NCI-H128 (cell line): ENCODE measurements around the gene SMCO1.
"Not testable (repeated sequence)": the region's sequence is repeated elsewhere in the genome, so short reads cannot be mapped to it uniquely, and the experiment has no call there.

ENCODE experiments used
- DNase-seq: peaks from one replicate; lab custom pipeline; 2025; ENCODE audit not compliant: unreplicated experiment; lab: John Stamatoyannopoulos, UW

The SMCO1 gene, protein sequence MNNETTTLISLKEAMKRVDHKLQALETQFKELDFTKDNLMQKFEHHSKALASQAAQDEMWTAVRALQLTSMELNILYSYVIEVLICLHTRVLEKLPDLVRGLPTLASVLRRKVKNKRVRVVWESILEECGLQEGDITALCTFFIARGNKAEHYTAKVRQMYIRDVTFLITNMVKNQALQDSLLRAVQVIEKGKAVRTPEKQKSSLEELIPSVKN

DNA sequence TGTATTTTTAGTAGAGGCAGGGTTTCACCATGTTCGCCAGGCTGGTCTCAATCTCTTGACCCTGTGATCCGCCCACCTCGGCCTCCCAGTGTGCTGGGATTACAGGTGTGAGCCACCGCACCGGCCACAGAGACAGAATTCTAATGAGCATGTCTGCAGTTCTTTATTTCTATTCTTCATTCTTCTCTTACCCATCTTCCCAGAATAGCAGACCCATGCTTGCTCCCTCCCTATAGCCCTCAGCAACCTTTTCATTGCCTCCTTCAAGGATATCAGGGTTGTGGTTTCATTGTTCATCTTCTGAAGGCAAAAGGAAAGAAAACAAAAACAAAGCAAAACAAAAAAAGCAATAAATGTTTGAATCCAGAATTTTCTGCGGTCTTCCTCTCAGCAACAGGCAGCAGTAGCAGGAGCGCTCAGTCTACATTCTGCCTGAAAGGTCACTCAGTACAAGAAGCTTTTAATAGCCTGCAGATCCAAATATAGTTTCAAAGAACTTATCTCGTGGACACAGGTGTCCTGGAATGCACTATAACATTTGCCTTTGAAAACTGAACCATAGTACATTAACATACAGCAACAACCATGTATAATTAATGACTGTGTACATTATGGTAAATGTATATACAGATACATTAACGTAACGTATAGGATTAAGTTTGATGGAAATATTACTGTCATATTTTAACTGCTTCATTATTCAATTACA lies at the start of gene SMCO1:
Gene SMCO1 (minus strand): TSS at position 434 of the 709 bp plus-strand sequence. CDS start 137 bp downstream, at position 297.
- no peak for DNase-seq

DNA sequence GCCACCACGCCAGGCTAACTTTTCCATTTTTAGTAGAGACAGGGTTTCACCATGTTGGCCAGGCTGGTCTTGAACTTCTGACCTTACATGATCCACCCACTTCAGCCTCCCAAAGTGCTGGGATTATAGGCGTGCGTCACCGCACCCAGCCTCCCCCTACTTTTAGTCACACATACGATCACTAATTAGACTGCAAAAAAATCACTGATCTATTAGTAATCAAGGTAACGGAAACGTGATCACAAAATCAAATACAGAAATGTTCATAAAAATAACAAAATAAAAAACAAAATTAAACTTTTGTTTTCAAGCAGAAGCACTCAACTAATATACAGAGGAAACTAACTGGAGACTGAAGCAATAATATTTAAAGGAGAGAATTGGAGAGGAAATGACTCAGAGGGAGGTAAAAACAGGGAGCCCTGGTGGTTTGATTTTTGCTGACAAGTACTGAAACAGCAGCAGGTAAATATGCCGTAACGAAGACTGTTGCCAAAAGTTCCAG lies 48.6 kb upstream of the SMCO1 start:
- no peak for DNase-seq

DNA sequence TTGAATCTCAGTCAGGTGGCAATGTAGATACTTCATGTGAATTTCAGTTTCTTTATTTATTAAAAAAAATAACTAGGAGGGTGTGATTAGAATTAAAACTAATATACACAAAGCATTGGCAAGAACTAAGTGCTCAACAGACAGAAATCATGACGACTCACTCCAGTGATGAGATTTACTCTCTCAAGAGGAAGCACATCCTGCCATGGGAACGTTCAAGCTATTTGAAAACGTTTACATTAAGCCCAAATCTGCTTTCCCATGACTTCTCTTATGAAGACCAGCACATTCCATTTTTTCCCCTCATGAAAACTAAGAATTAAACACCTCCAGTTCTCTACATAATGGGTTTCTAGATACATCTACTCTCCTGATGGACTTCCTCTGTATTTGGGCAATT lies 44.7 kb upstream of the SMCO1 start:
- no peak for DNase-seq

DNA sequence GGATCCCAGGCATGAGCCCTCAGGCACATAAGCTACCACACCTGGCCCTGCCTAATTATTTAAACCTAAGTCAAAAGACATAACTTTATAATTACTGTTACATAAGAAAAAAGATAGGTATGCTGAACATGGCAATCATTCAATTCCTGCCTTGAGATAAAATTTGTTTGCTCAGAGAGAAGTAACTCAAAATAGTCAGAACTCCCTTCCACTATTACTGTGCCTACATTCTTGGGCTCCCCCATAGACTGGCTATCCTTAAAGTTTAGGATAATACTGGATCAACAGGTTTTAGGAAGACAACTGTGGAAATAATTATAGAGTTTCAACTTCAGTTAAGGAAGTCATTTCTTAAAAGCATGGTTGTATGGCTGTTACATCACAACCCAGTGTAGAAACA lies 43.3 kb upstream of the SMCO1 start:
- DNase-seq: no peak

DNA sequence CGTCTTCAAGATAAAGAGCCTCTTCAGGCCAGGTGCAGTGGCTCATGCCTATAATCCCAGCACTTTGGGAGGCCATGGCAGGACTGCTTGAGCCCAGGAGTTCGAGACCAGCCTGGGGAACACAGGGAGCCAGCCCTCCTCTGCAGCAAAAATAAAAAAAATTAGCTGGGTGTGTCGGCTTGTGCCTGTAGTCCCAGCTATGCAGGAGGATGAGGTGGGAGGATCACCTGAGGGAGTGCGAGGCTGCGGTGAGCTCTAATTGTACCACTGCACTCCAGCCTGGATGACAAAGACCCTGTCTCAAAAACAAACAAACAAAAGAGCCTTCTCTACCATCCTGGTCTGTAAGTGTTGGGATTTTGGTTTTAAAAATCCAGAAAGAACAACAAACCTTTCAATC lies 42.1 kb upstream of the SMCO1 start:
- DNase-seq: no peak

DNA sequence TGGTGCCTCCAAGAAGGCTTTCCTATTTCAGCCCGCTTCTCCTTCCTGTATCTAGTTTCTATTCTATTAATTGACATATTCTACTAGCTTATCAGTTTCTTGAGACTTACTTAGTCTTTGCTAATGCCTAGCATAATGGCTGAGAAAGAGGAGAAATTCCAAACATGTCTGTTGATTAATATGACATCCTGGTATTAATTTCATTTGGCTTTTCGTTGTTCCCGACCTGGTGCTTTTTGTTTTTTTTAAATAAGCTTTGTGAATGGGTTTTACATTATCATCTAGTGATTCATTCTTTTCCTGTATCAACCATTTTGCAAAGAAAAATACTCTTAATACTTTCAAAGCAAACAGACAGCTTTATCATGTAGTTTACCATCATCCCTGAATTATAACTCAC lies 40.1 kb upstream of the SMCO1 start:
- DNase-seq: no peak

DNA sequence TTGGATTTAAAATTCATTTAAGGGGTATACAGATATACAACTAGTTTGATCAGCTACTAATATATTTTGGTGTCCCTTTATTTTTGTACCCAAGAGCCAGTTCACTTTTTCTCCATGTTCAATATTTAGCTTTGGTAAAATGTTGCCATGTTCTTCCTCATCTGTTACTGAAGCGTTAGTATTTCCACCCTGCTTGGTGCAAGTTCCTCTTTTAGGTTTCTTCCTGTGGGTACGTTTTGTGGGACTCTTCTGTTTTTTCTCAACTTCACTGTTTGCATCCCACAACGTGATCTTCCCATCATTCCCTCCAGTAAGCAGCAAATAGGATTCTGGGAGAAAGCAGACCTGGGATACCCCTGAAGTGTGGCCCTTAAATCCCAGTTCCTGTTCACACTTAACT lies 39.1 kb upstream of the SMCO1 start:
- DNase-seq: no peak

DNA sequence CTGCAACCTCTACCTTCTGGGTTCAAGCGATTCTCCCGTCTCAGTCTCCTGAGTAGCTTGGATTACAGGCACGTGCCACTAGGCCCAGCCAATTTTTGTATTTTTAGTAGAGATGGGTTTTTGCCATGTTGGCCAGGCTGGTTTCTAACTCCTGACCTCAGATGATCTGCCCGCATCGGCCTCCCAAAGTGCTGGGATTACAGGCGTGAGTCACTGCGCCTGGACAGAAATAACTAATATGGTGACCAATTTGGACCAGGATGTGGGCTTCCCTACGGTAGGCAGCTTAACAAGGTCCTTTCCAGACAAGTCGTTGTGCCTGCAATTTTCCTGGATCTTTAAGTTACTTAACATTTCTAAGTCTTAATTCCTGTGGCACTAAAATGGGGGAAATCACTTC lies 38.4 kb upstream of the SMCO1 start:
- no peak for DNase-seq

DNA sequence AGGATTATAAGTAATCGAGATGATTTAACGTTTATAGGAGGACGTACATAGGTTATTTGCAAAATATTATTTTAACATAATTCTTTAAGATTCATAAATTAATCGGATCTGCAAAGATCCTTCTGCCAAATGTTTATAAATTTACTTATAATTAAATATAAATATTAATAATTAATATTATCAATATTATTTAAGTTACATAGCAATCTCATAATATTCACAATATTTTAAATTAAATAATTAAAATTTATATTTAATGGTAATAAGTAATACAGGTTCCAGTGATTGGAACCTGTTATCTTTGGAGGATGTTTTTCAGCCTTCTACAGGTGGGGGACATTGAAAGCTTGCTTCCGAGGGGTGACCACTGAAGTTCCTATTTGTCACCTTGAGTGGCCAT lies 37.1 kb upstream of the SMCO1 start:
- DNase-seq: no peak

DNA sequence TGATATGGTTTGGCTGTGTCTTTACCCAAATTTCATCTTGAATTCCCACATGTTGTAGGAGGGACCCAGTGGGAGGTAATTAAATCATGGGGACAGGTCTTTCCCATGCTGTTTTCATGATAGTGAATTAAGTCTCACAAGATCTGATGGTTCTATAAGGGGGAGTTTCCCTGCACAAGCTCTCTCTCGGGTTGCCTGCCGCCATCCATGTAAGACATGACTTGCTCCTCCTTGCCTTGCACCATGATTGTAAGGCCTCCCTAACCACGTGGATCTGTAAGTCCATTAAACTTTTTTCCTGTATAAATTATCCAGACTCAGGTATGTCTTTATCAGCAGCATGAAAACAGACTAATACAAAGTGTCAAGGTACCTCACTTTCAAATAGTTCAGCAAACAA lies 35.0 kb upstream of the SMCO1 start:
- DNase-seq: not testable (repeated sequence)

DNA sequence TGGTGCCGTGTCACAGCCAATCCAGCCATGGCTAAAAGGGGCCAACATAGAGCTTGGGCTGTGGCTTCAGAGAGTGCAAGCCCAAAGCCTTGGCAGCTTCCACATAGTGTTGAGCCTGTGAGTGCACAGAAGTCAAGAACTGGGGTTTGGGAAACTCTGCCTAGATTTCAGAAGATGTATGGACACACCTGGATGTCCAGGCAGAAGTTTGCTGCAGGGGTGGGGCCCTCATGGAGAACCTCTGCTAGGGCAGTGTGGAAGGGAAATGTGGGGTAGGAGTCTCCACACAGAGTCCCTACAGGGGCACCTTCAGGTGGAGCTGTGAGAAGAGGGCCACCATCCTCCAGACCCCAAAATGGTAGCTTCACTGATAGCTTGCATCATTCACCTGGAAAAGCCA lies 34.2 kb upstream of the SMCO1 start:
- DNase-seq: not testable (repeated sequence)

DNA sequence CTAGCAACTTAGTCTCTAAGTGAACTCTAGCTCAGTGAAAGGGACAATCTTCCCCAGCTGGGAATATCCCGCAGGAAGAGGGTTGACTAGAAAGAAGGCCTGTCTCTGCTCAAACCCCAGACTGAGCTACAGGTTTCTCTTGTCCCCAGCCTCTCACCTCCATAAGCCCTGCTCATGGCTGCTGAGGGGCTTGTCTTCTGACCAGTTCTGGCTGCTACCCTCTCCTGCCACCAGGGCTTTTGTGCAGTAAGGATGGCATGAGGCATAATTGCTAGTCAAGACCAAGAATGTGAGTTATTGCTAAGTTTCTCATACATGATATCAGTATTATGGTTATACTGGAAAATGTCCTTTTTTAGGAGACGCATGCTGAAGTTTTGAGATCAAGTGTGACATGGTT lies 31.9 kb upstream of the SMCO1 start:
- no peak for DNase-seq

DNA sequence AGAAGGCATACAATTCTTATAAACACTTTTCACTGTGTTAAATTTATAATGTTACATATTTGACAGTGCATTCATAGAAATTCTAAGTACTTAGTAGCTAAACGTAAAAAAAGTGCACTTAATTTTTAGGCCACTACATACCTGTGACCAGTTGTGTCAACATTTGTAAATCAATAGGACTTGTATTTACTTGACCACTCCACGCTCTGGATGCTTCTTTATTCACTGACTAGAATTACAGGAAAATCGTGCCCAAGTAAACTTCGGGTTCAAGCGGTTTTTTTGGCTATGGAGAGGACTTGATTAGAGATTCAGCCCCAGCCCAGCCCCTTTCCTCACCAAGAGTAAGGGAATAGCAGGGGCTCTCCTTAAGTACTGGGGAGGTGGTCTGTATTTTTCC lies 31.4 kb upstream of the SMCO1 start:
- DNase-seq: no peak

DNA sequence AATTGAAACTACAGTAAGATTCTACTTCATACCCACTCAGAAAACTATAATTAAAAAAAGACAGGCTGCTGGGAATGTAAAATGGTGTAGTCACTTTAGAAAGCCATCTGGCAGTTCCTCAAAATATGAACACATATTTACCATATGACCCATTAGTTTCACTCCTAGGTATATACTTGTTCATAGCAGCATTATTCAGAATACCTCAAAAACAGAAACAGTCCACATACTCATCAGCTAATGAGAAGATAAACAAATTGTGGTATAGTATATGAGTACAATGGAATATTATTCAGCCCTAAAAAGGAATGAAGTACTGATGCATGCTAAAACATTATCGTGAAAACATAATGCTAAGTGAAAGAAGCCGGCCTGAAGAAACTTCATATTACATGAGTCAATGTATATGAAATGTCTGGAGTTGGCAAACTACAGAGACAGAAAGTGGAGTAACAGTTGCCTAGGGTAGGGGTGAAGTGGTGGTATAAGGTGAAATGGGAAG lies 29.4 kb upstream of the SMCO1 start:
- no peak for DNase-seq

DNA sequence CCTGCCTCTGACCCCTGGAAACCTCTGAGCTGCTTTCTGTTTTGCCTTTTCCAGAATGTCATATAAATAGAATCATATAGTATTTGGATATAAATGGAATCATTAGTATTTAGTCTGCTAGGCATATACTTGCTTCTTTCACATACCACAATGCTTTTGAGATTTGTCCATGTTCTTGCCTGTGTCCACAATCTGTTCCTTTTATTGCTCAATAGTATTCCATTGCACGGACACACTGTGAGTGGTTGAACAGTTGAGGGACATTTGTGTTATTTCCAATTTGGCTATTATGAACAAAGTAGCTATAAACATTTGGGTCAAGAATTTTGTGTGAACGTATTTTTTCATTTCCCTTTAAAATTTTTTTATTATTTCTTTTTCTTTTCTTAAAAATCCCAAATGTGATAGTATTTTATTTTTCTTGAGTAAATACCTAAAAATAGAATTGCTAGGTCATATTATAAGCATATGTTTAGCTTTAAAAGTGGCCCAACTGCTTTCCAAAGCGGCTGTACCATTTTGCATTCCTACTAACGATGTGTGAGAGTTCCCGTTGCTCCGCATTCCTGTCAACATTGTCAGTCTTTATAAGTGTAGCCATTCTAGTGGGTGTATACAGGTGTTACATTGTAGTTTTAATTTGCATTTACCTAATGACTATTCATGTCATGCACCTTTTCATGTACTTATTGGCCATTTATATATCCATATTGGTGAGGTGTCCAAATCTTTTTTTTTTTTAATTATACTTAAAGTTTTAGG lies 26.7 kb upstream of the SMCO1 start:
- DNase-seq: no peak

DNA sequence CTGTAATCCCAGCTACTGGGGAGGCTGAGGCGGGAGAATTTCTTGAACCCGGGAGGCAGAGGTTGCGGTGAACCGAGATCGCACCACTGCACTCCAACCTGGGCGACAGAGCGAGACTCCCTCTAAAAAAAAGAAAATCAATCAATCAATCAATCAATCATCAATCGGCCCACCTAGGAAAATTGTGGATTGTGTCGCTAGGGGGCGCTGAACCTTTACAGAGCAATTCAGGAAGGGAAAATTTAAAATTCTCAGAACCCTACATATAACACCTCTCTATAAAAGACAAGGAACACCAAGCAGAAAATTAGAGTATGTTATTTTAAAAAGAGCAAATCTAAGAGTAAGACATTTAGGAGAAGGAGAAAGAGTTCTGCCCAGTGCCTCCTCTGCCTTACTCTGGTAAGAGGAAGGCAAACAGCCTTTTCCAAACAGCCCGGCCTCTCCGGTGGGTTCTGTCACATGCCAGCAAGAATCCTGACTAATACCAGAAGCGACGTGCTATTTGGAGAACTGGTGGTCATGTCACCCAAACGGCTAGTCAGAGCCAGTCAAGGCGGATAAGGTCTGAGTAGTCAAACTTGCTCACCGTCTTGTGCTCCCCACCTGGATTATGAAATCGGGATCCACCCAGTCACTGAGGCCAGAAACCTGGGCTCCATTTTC lies 22.3 kb upstream of the SMCO1 start:
- no peak for DNase-seq

DNA sequence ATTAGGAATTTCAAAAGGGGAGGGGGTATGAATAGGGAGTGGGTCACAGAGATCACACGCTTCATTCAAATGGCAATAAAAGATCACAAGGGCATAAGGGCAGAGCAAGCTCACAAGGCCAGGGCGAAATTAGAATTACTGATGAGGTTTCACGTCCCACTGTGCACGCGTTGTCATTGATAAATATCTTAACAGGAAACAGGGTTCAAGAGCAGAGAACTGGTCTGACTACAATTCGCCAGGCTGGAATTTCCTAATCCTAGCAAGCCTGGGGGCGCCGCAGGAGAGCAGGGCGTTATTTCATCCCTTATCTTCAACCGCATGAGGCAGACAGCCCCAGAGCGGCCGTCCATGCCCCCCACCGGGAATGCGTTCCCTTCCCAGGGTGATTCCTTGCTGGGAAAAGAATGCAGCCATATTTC lies 18.1 kb upstream of the SMCO1 start:
- no peak for DNase-seq

DNA sequence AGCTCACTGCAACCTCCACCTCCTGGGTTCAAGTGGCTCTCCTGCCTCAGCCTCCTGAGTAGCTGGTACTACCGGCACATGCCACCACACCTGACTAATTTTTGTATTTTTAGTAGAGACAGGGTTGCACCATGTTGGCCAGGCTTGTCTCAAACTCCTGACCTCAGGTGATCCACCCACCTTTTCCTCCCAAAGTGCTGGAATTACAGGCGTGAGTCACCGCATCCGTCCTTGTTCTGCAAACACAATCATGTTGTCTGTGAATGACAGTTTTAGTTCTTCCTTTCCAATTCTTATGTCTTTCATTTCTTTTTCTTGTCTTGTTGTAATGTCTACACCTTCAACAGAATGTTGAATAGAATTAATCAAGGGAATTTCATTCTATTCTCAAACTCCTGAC lies 16.3 kb upstream of the SMCO1 start:
- no peak for DNase-seq

DNA sequence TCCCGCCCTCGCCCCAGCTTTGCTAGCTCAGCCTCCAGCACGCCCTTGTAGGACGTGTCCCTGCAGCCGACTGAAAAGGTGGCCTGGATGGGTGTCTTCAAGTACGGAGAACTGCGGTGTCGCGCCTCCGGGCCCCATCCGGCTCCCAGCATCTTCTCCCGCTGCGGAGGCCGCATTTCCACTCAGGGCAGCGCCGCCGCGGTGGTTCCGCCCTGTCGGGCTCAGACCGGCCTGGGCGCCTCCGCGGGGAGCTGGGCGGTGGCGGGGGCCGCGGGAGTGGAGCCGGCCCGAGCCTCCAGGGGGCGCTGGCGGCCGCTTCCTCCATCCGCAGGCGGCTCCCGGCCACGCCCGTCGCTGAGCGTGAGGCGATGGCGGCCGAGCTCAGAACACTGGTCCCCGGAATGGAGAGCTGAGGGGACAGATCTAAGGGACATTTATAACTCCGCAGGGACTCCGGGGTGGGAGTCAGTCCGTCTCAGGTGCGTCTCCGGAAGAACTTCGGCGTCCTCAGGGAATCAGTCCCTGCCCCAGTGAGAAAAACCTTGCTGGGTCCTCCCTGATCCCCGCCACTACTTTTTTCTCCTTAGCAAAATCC lies 13.6 kb upstream of the SMCO1 start:
- DNase-seq: peak; percentile 60

DNA sequence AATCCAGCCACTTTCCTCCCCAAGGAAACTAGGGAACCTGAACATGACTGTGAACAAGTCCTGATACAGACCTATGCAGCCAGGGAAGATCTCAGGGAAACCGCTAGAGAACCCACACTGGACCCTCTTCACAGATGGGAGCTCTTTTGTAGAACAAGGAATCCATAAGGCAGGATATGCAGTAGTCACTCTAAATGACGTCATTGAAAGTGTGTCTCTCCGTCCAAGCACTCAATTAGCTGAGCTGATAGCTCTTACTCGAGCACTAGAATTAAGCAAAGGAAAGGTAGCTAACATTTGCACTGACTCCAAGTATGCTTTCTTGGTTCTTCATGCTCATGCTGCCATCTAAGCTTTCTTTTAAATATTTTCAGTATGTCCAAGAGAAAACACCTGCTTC lies 10.0 kb upstream of the SMCO1 start:
- no peak for DNase-seq

DNA sequence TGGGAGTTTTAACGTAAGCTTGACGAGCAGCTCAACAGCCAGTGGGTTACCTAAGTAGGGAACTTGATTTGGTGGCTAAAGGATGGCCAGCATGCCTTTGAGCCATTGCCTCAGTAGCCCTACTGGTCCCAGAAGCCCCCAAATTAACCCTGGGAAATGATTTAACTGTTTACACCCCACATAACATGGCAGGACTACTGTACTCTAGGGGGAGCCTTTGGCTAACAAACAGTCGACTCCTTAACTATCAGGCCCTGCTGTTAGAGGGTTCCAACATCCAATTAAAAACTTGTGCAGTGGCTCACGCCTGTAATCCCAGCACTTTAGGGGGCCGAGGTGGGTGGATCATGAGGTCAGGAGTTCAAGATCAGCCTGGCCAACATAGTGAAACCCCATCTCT lies 9.4 kb upstream of the SMCO1 start:
- no peak for DNase-seq
